GM12873 (cell line): Measurements from ENCODE around the gene RC3H1.

Source experiments
- CTCF ChIP-seq: IDR thresholded peaks from 2 replicates; pipeline ENCODE4 v1.5.1; 2012; ENCODE audit warnings: low read depth, mild to moderate bottlenecking, moderate library complexity, low read length, control low read depth; ENCODE audit not compliant: insufficient read depth; ENCODE audit errors: missing control alignments

The RC3H1 gene

GRCh38 chr1:173925306-173926242 lies 96.6 kb downstream of the RC3H1 start:
- TF ChIP-seq CTCF: no peak

GRCh38 chr1:173920861-173921260 lies 101.3 kb downstream of the RC3H1 start:
- TF ChIP-seq CTCF: no peak

- no peak for TF ChIP-seq CTCF
Observed at GRCh38 chr1:173917635-173918493, 104.3 kb downstream of the RC3H1 start.

- TF ChIP-seq CTCF: no peak
Observed at GRCh38 chr1:173917149-173917548, 105.0 kb downstream of the RC3H1 start, which contains the start of gene SERPINC1. TSS of gene SERPINC1 (minus strand) at chr1:173917327. CDS start at chr1:173917259, 68 bp downstream.

- no peak for TF ChIP-seq CTCF
Observed at GRCh38 chr1:173916667-173917066, 105.5 kb downstream of the RC3H1 start.

- TF ChIP-seq CTCF: no peak
Observed at GRCh38 chr1:173915596-173915995, 106.6 kb downstream of the RC3H1 start.

- peak; percentile 83 for TF ChIP-seq CTCF
Observed at GRCh38 chr1:173914366-173914871, 107.7 kb downstream of the RC3H1 start.
